Measurements from ENCODE around the gene TXN2.

DNA sequence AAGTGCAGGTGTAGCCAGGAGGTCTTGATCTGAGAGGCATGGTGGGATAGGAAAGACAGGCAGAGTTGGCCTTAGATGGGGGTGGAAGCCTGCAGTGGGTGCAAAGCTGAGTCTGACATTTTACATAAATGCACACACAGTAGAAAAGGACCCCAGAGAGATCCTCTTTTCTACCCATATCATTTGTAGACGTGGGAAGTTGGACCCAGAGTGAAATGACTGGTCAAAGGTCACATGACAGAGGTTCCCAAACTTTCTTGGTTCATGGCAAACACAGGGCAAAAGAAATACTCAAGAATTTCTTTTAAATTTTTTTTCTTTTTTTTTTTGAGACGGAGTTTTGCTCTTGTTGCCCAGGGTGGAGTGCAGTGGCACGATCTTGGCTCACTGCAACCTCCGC lies 31.6 kb upstream of the TXN2 start:
- TF ChIP-seq, protein P1, sequence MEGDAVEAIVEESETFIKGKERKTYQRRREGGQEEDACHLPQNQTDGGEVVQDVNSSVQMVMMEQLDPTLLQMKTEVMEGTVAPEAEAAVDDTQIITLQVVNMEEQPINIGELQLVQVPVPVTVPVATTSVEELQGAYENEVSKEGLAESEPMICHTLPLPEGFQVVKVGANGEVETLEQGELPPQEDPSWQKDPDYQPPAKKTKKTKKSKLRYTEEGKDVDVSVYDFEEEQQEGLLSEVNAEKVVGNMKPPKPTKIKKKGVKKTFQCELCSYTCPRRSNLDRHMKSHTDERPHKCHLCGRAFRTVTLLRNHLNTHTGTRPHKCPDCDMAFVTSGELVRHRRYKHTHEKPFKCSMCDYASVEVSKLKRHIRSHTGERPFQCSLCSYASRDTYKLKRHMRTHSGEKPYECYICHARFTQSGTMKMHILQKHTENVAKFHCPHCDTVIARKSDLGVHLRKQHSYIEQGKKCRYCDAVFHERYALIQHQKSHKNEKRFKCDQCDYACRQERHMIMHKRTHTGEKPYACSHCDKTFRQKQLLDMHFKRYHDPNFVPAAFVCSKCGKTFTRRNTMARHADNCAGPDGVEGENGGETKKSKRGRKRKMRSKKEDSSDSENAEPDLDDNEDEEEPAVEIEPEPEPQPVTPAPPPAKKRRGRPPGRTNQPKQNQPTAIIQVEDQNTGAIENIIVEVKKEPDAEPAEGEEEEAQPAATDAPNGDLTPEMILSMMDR (IDR thresholded peaks at IDR 0.05) = no peak
- TF ChIP-seq POLR2A (IDR thresholded peaks at IDR 0.05) = no peak
